HG02938 (cell line): ENCODE data around the gene KCNK2.

Experiments used
- ATAC-seq: cut with Tn5 transposase; IDR thresholded peaks from one replicate; pipeline ENCODE4 v1.9.1; 2021; ENCODE audit warnings: mild to moderate bottlenecking, moderate library complexity; ENCODE audit not compliant: unreplicated experiment

The KCNK2 gene

GRCh38 chr1:215094381-215094780 is 11.8 kb downstream of the KCNK2 start:
- no peak for ATAC-seq

- ATAC-seq, result no peak
Observed at GRCh38 chr1:215095524-215095923, 13.0 kb downstream of the KCNK2 start.

GRCh38 chr1:215101511-215101910 is 19.0 kb downstream of the KCNK2 start:
- no peak for ATAC-seq

- ATAC-seq, result no peak
Observed at GRCh38 chr1:215104283-215104682, 21.7 kb downstream of the KCNK2 start.

GRCh38 chr1:215106067-215106466 is 23.5 kb downstream of the KCNK2 start:
- ATAC-seq, result no peak

- ATAC-seq, result no peak
Observed at GRCh38 chr1:215109171-215109570, 26.6 kb downstream of the KCNK2 start.

GRCh38 chr1:215111916-215112315 is 29.4 kb downstream of the KCNK2 start:
- ATAC-seq, result no peak

GRCh38 chr1:215113776-215114153 is 31.2 kb downstream of the KCNK2 start:
- no peak for ATAC-seq

- no peak for ATAC-seq
Observed at GRCh38 chr1:215114154-215114933, 31.8 kb downstream of the KCNK2 start.

- no peak for ATAC-seq
Observed at GRCh38 chr1:215115760-215116159, 33.2 kb downstream of the KCNK2 start.

- no peak for ATAC-seq
Observed at GRCh38 chr1:215118081-215118480, 35.5 kb downstream of the KCNK2 start.

- no peak for ATAC-seq
Observed at GRCh38 chr1:215119056-215119455, 36.5 kb downstream of the KCNK2 start.

- no peak for ATAC-seq
Observed at GRCh38 chr1:215119719-215120365, 37.3 kb downstream of the KCNK2 start.

GRCh38 chr1:215128504-215128903 is 46.0 kb downstream of the KCNK2 start:
- ATAC-seq, result no peak

- no peak for ATAC-seq
Observed at GRCh38 chr1:215131291-215131690, 48.8 kb downstream of the KCNK2 start.

- no peak for ATAC-seq
Observed at GRCh38 chr1:215132156-215132555, 49.6 kb downstream of the KCNK2 start.

- ATAC-seq, result no peak
Observed at GRCh38 chr1:215133532-215133931, 51.0 kb downstream of the KCNK2 start.

- ATAC-seq, result no peak
Observed at GRCh38 chr1:215137985-215138384, 55.4 kb downstream of the KCNK2 start.

- ATAC-seq, result no peak
Observed at GRCh38 chr1:215140135-215140534, 57.6 kb downstream of the KCNK2 start.

GRCh38 chr1:215141460-215141859 is 58.9 kb downstream of the KCNK2 start:
- no peak for ATAC-seq

GRCh38 chr1:215143497-215143896 is 61.0 kb downstream of the KCNK2 start:
- ATAC-seq, result no peak

- ATAC-seq, result no peak
Observed at GRCh38 chr1:215146240-215146975, 63.9 kb downstream of the KCNK2 start.
